IPS-18c (cell line): ENCODE data around the gene GNE.
"Not testable (repeated sequence)": the region's sequence is repeated elsewhere in the genome, so short reads cannot be mapped to it uniquely, and the experiment has no call there.

ENCODE experiments used
- H3K4me3 ChIP-seq: 2 replicates; pipeline ENCODE4 v1.7.0; 2013; ENCODE audit warnings: low read depth, mild to moderate bottlenecking, low read length, moderate library complexity; ENCODE audit not compliant: insufficient read depth
- H3K9me3 ChIP-seq: one replicate; pipeline ENCODE4 v1.6.1; 2013; ENCODE audit warnings: mild to moderate bottlenecking, low read length, moderate library complexity; ENCODE audit not compliant: control insufficient read depth, insufficient read depth

GNE gene

GRCh38 chr9:36190388-36191289 lies 67.6 kb downstream of the GNE start, which contains the start of gene CLTA:
CLTA (plus strand) TSS chr9:36190921; CDS start chr9:36191057, 136 bp downstream.
- H3K4me3 ChIP-seq, result peak within 1 kb of the TSS; percentile 94
- no peaks in the 10 kb centered on the region for H3K9me3 ChIP-seq

- no peaks in the 10 kb centered on the region for H3K9me3 ChIP-seq
- H3K4me3 ChIP-seq, result peak overlapping the region; percentile 94; the same call in 1 of the 2 replicates
Measured at GRCh38 chr9:36189976-36190375, 68.3 kb downstream of the GNE start.

DNA sequence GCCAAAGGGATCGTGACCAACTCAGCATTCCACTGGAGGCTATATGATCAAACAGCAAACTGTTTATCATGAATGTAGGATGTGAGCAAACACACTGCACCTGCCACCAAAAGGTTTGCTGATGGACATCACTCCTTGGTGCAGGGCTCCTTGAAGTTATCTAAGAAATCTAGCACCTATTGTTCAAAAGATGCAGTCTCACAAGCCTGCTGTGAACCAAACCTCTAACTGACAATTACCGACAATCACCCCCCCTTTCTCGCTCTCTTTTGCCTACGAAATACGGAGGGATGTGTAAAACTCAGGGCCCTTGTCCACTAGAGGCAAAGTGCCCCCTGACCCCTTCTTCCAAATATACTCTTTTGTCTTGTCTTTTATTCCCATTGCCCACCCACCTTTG lies 70.0 kb downstream of the GNE start:
- H3K9me3 ChIP-seq, result no peaks in the 10 kb centered on the region
- H3K4me3 ChIP-seq, result no peak overlapping the region

- no peaks in the 10 kb centered on the region for H3K9me3 ChIP-seq
- H3K4me3 ChIP-seq, result no peak overlapping the region
Measured at GRCh38 chr9:36187414-36187813, 70.8 kb downstream of the GNE start.

DNA sequence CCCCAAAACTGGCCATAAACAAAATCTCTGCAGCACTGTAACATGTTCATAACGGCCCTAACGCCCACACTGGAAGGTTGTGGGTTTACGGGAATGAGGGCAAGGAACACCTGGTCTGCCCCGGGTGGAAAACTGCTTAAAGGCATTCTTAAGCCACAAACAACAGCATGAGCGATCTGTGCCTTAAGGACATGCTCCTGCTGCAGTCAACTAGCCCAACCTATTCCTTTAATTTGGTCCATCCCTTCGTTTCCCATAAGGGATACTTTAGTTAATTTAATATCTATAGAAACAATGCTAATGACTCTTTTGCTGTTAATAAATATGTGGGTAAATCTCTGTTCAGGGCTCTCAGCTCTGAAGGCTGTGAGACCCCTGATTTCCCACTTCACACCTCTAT lies 78.0 kb downstream of the GNE start:
- H3K4me3 ChIP-seq, H3K9me3 ChIP-seq: not testable (repeated sequence)

DNA sequence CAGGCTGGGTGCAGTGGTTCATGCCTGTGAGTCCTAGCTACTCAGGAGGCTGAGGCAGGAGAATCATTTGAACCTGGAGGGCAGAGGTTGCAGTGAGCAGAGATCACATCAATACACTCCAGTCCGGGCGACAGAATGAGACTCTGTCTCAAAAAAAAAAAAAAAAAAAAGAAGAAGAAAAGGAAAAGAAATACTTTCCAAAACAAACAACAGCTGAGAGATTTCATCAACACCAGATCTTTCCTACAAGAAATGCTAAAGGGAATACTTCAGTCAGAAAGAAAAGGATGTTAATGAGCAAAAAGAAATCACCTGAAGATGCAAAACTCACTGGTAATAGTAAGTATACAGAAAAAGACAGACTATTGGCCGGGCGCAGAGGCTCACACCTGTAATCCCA lies 80.7 kb downstream of the GNE start:
- Histone ChIP-seq H3K9me3 (peaks cover 2% of the 10 kb centered on the region), H3K4me3 (no peak overlapping the region)

- H3K9me3 ChIP-seq, result not testable (repeated sequence)
Measured at GRCh38 chr9:36176496-36176895, 81.8 kb downstream of the GNE start.

GRCh38 chr9:36175209-36175608 lies 83.0 kb downstream of the GNE start:
- not testable (repeated sequence) for H3K9me3 ChIP-seq, H3K4me3 ChIP-seq

More at GRCh38 chr9:36176496-36176895, 81.8 kb downstream of the GNE start:
- not testable (repeated sequence) for H3K4me3 ChIP-seq

DNA sequence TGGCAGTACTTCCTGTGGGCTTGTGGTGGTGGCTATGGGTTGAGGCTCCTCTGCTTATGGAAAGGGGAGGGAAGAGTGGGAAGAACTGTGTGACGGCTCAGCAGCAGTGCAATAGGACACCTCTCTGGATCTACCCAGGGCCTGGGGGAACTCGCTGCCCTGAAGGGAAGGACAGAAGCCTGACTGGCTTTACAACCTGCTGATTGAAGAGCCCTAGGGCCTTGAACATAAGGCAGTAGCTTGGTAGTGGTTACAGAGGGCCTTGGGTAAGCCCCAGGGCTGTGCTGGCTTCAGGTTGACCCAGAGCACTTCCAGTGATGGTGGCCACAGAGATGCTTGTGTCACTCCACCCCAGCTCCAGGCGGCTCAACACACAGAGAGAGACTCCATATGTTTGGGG lies 83.5 kb downstream of the GNE start:
- no peak overlapping the region for H3K4me3 ChIP-seq
- peaks cover 2% of the 10 kb centered on the region for H3K9me3 ChIP-seq

DNA sequence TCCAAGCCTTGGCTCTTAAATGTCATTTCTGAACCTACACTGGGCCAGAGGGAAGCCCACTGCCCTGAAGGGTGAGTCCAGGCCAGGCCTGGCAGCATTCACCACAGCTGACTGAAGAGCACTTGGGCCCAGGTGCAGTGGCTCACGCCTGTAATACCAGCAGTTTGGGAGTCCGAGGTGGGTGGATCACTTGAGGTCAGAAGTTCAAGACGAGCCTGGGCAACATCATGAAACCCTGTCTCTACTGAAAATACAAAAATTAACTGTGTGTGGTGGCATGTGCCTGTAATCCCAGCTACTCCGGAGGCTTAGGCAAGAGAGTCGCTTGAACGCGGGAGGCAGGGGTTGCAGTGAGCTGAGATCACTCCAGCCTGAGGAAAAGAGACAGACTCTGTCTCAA lies 84.0 kb downstream of the GNE start:
- Histone ChIP-seq H3K9me3 (peaks cover 2% of the 10 kb centered on the region), H3K4me3 (no peak overlapping the region)

GRCh38 chr9:36173861-36174260 lies 84.4 kb downstream of the GNE start:
- Histone ChIP-seq H3K9me3 (peaks cover 2% of the 10 kb centered on the region), H3K4me3 (no peak overlapping the region)

DNA sequence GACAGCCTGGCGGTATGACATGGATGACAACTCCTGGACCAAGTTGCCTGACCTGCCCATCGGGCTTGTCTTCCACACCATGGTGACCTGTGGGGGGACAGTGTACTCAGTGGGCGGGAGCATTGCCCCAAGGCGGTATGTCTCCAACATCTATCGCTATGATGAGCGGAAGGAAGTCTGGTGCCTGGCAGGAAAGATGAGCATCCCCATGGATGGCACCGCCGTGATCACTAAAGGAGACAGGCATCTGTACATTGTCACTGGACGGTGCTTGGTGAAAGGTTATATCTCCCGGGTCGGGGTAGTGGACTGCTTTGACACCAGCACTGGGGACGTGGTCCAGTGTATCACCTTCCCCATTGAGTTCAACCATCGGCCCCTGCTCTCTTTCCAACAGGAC lies 87.7 kb downstream of the GNE start:
- Histone ChIP-seq H3K9me3 (peaks cover 2% of the 10 kb centered on the region), H3K4me3 (no peak overlapping the region)

GRCh38 chr9:36169708-36170107 lies 88.5 kb downstream of the GNE start:
- Histone ChIP-seq H3K9me3 (peaks cover 2% of the 10 kb centered on the region), H3K4me3 (no peak overlapping the region)

DNA sequence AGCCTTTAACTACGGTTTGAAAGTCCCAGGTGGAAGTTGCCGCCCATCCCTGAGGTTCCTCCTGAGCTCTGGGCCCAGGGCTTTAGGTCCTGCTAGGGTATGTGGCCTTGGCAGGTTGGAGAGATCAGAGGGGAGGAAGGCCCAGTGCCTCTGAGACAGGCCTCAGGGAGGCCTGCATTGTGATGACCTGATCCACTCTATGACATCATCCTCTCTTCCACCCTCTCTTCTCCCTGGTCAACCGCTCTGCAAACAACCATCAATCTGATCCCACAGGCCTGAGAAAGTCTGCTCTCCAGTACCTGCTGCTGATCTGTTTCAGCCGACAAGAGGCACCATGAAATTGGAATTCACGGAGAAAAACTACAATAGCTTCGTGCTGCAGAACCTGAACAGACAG lies 89.1 kb downstream of the GNE start, which contains the start of gene CCIN:
TSS of gene CCIN (plus strand) at position 223 of the 400 bp plus-strand sequence. CDS start at position 338, 115 bp downstream.
- H3K4me3 ChIP-seq, result no peak within 1 kb of the TSS

DNA sequence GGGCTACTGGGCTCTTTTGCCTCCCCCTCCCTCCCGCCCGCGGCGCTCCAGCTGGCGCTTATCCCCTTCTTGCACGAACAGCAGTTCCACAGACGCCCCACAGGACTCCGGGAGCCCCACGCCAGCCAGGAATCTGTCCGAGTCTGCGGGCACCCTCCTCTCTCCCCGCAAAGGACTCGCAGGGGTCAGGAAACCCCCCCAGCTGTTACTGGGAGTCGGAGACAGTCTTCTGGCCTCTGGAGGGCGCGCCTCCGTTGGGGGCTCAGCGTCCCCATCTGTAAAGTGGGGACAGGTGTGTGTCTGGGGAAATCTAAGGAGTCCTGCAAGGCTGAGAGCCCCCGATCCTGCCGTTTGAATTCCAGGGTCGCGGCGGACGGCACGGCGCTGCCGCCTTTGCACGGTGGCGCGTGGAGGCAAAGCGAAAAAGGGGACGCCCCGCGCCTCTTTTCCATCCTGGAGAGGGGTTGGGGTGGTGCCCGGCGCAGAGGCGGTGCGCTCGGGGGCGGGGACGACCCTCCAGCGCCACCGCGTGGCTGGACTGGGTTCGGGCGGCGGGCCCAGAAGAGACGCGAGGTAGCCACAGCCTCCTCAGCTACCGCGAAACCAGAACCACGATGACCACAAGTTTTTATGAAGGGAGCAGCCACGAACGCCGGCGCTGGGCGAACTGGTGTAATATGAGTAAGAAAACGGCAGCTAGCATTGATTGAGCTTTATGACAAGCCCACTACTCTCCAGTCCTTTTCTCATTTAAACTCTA lies 91.9 kb downstream of the GNE start:
- Histone ChIP-seq H3K4me3 (peak overlapping the region; percentile 61), H3K9me3 (no peaks in the 10 kb centered on the region)

More for the DNA sequence above, 89.1 kb downstream of the GNE start, which contains the start of gene CCIN:
- peaks cover 2% of the 10 kb centered on the region for H3K9me3 ChIP-seq

DNA sequence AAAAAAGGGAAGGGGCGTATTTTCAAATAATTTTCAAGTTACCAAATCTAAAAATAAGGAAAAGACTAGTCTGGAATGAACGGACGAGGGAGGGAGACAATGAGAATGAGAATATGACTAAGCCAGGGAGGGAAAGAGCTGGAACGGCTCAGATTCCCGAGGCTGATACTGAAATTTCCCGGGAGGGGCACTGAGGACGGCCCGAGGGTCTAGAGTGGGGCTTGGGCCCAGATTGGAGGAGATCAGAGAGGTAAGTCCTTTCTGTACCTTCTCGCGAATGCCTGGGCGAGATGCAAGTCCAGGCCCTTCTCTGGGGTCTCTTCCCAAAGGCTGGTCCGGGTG lies 92.5 kb downstream of the GNE start:
- no peak overlapping the region; the same call in 1 of the 2 replicates for H3K4me3 ChIP-seq
- no peaks in the 10 kb centered on the region for H3K9me3 ChIP-seq

GRCh38 chr9:36164989-36165388 lies 93.3 kb downstream of the GNE start:
- no peak overlapping the region for H3K4me3 ChIP-seq
- H3K9me3 ChIP-seq, result no peaks in the 10 kb centered on the region
